Stimulated activated CD4-positive, alpha-beta T cell treated with anti-CD3 and anti-CD28 coated beads, Interleukin-15, amount 100 ng/mL, for 1 hour (primary cell): Measurements from ENCODE around the gene AOPEP.
"Not testable (repeated sequence)": the region's sequence is repeated elsewhere in the genome, so short reads cannot be mapped to it uniquely, and the experiment has no call there.

Experiments
- DNase-seq, 2 donors: peaks; one replicate each; pipeline ENCODE4 v3.0.0-alpha.2; 2020; ENCODE audit warnings: low read depth in 1 of 2, low spot score in 1 of 2

Gene AOPEP

DNA sequence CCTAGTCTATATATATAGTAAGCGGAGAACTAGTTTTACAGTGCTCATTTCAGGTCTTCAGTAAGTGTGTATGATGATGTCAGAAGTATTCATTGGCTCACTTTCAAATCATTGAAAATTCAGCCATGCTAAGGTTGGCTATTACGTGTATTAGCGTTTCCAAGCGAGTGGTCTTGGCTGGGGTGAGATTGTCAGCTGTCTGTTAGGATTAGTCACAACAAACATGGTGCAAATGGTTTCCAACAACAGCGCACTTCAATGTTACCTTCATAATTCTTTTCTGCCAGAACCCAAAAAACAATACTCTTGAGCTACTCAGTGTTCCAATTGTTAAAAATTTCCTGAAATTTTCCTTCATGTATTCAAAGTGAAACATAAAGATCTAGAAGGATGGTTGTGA, 283.0 kb downstream of the AOPEP start:
- DNase-seq, result no peak

DNA sequence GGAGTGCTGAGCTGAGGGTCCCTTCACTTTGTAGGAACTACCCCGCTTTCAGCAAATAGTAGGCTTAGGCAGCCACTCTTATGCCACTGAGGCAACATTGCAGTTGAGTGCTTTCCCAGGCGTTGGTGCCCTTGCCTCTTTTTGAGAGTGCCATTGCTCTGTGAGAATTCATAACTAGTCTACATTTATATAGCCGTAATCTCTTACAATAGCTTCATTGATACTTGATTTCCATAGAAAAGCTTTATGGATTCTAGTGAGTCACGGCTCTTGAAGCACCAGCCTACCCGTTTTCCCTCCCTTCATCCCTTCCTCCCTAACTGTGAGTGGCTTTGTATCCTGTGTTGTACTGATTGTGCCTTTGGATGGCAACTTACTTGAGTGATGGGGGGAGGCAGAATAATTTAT, 283.9 kb downstream of the AOPEP start:
- no peak for DNase-seq

DNA sequence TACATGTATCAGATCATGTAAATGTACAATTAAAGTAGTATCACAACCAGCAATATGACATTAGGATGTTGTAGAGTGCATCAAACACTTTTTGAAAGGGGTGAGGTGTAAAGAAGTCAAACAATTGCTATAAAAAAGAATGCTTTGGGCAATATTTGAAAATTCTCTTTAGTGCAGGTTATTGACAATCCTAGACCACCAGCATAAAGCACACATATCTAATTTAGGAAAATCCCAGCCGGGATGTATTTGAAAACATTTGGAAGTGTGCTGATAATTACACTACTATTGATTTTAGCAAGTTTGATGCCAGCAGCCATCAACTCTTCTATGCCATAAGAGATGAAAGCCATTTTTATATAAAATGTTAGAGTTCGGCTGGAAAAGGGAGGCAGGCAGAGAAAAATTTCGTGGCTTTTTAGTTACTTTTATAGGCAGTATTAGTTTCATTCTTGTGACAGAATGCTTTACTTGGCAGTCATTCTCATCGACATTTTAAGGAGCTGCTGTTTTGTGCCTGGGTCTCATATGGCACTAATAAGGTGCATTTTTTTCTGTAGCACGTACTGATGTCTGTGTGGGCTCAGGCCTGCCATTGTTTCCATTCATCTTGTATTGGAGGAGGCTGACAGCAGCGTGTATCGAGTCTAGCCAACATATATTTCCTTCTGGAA, 285.7 kb downstream of the AOPEP start:
- no peak for DNase-seq

DNA sequence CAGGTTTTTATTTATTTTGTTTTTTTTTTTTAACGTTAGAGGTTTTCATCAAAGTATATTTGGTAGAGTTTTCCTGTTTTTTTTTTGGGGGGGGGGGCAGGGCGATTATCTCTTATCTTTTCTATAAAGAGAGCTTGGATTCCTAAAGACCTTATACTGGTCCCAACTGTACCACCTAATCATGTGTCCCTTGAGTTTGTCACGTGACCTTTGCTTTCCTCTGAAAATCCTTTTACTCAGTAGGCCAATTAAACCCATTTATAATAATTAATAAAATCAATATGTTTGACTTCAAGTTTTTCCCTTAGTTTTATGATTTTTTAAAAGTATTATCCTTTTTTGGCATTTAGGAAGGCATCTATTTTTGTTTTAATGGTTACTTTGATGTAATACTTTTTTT, 286.4 kb downstream of the AOPEP start:
- DNase-seq, result no peak

DNA sequence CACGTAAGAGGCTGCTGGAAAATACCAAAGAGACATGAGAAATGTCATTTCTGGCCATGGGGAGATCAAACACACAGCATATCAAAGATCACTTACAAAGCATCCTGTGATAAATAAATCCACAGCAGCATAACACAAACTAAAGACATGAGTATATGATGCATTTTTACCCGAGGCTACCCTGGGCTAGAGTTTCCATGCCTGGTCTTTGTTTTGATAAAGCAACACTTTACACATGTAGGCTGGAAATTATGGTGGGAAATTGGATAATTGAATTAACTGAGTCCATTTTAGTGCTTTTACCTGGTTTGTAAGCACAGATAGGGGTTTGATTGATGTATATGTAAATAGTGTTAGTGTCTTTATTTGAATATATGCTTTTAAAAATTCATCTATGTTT, 288.4 kb downstream of the AOPEP start:
- no peak for DNase-seq

DNA sequence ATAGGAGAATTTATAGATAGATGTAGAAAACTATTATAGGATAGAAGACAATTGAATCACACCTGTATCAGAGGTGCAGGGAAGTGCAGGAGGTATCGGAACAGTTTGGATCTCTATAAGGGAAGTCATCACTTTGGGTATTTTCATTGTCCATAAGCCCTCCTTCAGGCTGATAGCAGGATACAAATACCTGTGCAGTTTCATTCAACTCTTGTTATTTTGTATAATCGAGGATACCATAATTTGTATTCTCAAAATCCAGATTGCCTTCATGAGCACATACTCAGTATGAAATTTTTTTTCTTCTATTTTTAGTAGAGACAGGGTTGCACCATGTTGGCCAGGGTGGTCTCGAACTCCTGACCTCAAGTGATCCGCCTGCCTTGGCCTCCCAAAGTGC, 289.1 kb downstream of the AOPEP start:
- no peak for DNase-seq

DNA sequence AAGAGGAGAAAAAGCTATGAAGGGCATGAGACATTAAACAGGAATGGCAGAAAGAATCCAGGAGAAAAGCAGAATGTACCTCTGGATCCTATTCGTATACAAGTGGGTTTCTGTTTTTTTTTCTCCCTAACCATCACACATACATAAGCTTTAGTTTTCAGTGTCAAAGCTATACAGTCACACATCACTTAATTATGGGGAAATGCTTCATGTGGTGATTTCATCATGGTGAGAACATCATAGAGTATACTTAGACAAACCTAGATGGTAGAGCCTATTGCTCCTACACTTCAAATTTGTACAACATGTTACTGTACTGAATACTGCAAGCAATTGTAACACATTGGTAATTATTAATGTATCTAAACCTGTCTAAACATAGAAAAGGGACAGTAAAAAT, 290.6 kb downstream of the AOPEP start:
- DNase-seq, result no peak

DNA sequence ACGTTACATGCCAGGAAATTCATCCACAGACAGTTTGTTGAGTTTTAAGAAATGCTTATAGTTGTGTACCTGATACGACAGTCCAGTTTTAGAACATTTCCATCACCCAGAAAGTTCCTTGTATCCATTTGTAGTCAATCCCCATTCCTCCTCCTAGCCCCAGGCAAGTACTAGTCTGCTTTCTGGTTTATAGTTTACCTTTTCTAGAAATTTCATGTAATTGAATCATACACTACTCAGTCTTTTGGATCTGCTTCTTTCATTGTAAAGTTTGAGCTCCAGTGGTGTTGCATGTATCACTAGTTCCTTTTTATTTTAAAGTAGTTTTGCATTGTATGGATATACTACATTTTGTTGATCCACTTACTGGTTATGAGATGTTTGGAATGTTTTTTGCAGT, 291.2 kb downstream of the AOPEP start:
- DNase-seq, result no peak

DNA sequence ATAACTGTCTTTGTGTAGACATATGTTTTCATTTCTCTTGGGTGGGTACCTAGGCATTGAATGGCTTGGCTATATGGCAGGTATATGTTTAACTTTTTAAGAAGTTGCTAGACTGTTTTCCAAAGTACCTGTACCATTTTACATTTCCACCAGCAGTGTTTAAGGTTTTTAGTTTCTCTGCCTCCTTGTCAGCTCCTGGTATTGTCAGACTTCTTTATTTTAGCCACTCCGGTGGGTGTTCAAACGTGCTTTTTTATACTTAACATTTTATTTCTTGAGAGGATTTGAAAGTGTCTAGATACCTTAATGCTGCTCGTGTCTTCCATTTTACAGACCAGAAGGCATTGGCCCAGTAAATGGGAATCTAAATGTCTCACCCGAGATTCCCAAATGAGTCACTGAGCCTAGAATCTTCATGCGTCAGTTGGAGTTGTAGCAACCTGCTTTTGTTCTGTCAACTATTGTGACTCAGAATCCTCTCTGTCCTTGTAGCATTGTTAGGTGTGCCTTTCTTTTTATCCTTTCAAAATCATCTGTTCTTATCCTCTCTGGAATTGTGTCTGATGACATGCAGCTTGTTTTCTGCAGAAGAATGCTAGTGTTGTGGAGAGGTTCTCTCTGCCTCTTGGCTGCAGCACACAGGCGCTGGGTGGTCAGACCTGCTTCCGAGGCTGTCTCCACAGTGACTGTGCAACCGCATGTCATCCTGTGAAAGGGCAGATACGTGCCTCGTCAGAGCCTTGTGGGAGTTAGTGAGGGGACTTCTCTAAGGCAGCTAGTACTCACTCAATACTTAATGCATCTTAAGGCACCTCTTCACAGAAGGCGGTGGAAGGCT, 291.8 kb downstream of the AOPEP start:
- DNase-seq, result no peak

DNA sequence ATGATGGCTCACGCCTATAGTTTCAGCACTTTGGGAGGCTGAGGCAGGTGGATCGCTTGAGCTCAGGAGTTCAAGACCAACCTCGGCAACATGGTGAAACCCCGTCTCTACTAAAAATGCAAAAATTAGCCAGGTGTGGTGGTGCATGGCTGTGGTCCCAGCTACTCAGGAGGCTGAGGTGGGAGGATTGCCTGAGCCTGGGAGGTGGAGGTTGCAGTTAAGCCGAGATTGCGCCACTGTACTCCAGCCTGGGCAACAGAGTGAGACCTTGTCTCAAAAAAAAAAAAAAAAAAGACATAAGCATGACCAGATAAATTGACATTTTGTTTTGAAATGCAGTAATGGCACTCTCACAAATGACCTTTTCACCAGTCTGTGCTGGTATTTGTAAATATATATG, 294.1 kb downstream of the AOPEP start:
- not testable (repeated sequence) for DNase-seq

DNA sequence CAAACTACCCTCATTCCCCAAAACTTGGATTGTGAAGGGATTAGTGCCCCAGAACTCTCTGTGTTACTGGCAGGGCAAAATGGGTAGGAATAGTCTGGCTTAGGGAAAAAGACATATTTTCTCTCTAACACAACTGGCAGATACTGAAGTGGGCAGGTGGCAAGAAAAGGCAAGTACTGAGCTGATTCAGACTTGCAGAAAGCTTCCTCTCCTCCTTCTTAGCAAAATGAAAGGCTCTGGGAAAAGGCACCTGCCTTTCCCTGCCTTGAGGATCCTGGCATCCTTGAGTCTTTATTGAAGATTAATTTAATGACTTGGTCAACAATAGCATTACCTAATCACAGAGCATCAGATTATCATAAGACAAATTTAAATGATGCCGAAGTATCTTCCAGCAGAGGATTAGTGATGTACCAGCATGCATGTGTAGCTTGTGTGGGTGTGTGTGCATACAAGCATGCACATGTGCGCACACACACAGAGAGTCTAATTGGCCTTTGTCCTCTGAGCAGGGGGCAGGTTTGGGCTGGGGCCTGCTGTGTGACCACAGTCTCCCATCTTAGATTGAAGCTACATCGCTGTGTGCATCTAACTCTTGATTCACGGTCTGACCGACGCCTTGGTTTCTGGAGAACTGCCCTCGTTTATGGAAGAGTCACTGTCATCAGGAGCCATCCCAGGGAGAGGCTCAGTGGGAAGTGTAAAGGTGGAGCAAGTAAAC, 294.8 kb downstream of the AOPEP start:
- DNase-seq, result no peak

DNA sequence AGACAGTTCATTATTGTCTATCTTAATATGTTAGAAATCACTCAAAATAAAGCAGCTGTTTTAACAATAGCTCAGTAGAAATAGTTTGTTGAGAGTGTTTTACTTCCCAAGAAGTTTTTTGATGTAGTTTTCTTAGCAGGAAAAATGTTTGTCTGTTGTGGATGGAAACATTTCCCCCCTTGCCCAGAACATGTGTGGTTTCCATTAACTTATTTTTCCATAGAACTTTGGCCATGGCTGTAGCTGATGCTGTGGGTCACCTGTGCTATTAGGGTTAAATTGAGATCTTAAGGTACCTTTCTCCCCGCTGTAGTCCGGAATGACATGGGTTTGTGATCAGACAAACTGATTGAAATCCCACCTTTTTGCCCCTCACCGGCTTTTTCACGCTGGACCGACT, 296.2 kb downstream of the AOPEP start:
- no peak for DNase-seq

DNA sequence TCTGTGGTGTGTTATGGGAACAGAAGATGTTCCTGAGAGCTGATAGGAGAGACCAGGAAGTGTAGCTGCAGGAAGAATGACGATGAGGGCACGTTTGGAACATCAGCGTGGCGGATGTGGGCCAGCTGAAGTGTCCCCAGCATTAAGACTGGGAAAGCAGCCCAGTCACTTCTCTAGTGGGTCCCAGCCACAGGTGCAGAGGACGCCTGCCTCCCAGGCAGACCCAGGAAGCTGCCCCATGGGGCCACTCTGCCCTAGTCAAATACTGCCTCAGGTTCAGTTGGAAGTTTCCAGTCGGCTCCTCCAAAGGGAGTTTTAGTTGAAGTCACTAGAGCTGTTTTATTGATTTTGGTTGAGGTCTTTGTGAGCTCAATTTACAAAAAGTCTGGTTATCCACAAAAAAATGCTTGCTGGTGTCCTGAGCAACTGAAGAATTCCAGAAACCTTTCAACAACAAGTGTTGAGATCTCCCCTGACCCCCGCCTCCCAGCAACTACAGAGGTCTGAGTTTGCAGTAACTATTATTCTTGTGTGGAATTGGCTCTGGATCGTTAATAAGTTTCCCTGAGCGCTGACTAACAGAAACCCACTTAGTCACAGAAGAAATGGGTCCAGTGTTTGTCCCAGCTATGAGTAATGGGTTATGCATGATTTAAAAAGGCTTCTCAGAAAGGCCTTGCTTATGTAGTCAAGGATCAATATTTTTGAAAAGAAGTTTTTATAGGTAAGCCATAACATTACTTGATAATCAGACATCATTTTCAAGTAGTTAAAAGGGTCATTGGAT, 296.9 kb downstream of the AOPEP start:
- no peak for DNase-seq

DNA sequence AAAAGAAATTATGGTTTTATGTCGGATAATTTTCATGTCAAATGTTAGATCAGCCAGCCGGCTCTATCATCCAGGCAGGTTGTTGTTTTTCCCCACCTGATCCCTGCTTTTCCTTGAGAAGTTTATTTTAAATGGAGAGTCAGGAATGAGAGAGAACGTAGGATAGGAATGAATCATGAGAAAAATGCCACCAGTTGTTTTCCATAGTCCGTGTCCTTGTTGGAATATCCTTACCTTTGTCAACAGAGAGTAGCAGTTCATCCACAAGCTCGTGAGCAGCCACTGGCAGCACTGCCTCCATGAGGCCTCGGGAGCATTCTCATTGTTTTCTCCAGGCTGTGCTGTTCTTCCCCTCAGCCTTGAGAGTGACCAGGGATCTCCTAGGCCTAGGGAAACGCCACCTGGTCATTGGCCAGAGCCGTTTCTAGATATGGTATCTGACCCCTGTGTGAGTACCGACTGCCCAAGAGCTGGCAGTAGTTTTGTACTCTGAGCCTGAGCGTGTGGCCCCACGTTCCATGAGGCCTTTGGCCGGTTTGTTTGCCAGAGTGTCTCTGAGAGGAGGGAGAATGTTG, 297.7 kb downstream of the AOPEP start:
- no peak for DNase-seq

DNA sequence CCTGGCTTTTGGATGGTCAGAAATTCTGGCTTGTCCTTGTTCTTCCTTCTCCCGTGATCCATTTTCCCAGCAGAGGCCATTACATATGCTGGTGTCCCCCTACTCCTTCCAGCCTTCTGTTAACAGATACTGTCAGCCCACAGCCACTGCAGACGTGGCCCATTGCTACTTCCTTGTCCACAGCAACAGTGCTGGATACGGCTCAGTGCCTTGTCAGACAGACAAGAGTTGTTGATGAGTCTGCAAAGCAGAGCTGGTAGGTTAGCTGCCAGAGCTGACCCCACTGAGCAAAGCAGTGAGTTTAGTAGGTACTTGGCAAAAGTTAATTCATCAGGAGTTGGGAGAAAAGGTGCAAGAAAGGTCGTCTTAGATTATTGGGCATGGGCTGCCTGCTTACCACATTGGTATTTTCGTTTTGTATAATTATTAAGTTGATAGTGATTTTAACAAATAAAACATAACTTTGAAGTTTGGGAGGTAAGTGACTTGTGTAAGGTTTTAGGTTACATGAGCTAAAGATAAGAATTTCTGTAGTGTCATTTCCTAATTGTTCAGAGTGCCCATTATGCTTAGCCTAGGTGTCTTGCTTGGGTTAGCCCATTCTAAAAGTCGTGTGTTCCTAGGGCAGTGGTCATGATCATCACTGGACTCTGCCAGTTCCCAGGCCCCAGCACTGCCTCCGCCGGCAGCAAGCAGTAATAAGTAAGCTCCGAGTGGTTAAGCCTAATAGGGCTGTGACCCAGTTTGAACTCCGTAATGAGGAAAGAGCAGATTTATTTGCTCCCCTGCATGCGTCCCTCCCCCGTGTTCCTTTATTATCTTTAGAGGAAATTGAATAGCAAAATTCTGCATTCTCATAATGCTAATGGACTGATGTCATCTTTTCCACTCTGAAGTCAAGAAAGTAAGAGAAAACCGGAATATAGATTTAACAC, 299.0 kb downstream of the AOPEP start:
- DNase-seq, result no peak

DNA sequence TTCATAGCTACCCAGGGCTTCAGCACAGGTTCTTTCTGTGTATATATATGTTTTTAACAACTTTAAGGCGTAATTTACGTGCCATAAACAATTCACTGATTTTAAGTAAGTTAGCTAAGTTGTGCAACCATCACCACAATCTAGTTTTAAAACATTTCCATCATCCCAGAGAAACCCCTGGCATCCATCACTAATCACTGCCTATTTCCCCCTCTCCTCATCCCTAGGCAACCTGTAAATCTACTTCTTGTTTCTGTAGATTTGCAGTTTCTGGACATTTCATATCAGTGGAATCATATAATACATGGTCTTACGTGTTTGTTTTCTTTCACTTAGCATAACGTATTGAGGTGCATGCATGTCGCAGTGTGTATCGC, 299.6 kb downstream of the AOPEP start:
- DNase-seq, result no peak

DNA sequence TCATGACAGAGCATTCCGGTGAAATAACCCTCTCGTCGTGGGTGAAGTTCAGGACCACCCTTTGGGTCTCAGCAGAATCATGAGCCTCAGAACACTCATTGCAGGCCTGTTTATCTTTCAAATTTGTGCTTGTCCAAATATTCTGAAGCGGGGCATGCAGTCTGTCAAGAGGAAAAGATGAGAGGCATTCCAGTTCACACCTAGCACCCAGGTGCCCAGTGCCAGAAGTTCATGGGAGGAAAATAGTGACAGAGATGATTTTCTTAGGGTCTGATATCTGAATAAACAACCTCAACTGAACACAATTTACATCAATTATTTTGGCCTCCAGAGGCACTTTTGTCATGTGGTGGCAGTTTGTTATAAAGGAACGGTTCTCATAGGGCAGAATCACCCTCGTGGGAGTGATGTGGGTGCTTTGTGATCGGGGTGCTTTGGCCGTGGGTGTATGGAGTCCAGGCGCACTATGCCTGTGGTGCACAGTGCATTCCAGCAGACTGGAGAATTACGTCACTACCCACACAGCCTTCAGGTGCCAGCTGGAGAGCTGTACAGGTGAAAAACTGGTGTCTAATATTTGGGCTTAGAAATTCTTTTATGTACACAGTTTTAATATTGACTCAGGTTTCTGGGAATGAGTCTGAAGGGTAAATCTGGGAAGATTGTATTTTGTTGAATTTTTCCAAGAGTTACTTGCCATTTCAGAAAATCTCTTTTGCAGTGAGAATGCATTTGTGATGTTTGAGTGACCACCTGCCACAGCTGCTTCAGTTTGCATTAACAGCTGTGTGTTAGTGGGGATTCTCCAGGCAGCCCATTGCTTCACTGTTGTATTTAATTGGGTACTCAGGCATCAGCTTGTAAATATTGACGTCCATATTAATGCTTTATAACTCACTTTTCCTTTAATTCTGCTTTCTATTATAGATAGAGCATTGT, 301.7 kb downstream of the AOPEP start:
- DNase-seq, result no peak

DNA sequence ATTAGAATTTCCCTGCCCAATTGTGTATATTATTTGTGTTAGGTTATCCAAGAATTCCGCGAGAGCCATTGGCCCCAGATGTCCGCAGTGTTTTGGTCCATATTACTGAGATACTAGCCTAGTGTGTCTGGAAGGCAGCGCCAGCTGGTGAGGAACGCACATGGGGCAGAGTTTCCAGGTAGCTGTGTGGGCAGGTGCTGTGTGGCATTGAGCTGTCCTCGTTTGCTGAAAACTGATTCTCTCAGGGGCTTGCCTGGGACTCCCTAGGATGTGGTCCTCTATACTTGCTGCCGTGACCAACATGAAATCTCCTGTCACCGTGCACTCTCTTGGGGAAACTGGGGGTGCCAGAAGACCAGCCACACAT, 302.3 kb downstream of the AOPEP start:
- no peak for DNase-seq

DNA sequence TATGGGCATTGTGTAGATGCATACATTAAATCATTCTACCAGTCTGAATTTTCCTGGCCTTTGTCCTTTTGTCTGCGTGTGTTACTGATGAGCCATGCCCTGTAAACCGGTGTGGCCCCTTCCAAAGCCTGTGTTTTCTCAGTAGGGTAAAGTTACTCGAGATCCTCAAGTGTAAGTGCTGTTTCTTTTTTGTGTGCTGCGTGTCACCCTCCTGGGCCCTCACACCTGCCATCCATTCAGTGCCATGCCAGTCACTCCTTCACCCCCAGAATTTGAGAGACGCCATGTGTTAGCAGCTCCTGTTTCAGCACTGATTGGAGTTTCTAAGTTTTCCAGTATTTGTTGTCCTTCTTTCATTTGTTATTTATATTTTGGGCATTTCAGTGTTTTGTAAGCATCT, 302.8 kb downstream of the AOPEP start:
- no peak for DNase-seq
